A549 treated with CORT108297 at 1 μM for 4 hours (cell line): ENCODE data around the gene MYL12B. TPM values are rescaled to one million over a fixed set of nuclear protein-coding genes. Genes with fewer than 3 reads are reported as not detected.

Source experiments
- total RNA-seq: library from RNA; stranded (reverse); fragments of 200-300 nt; extraction: Qiagen RNA extraction; gene quantifications from 5 replicates; pipeline ENCODE4 v1.2.3, GENCODE V29; 2022

The MYL12B gene
- total RNA-seq: 388 to 409 TPM (median 396 TPM) in 5 replicates

DNA sequence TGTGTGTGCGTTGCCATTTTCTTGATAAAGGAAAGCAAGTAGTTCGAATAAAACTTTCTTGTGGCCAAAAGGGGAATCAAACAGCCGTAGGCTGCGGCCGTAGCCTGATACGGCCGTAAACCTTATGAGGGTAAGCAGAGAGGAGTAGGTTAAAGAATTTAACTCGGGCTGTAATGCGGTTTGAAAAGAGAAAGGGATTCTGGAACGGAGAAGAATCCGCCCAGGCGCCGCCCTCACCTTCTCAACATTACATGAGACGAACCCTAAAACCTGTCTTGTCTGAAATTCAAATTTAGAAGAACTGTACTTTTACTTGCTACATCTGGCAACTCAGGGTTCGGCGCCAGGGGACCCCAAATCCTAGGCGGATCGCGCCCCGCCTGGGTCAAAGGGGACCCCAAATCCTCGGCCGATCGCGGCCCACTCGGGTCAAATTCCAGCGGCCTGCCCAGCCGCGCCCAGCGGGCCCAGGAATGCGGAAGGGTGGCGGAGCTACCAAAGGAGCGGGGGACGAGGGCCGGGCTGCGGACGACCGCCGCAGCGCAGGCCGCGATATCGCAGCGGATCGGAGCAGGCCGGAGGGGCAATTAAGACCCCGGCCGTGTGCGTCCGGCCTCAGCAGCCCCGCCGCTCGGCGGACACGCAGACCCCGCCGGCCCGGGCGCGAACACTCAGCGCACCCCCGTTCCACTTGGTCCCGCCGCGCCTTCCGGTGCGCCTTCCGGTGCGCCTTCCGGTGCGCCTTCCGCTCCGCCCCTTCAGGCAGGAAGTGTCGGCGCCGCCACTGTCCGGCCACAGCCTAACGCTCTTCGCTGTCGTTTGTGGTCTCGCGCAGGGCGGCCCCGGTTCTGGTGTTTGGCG, at the start of gene MYL12B:
TSS of gene MYL12B (plus strand) at position 761 of the 861 bp plus-strand sequence. CDS start 10,766 bp downstream, outside the sequence.

DNA sequence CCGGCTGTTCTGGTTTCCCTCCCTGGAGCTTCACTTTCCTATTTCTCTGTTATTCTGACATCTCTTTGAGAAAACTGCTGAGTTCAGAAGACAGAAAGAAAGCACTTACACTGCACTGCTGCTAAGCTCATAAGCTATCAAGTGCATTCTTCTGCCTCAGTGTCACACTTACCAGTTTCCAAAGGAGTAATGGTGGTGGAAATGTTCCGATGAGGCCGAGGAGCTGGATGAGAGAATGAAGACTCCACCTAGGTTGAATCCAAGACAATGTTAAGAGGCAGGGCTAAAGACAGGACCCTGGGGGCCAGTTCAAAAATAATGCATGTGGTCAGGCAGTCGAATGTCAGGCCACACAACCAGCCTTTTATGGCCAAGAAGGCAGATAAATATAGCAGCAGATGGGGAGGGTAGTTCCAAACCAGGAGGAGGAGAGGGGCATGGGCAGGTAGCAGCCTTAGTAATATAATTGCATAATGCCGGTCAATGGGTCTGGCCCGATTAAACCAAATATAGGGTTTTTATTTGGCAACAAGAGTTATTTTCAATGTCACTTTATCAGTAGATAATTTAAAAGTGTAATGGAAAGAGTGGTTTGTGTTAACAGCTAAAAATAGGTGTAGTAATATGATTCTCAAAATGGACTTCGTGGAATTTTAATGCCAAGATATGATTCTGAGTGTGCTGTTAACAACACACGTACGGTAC, 42.1 kb upstream of the MYL12B start, which contains the start of gene MYOM1:
TSS of gene MYOM1 (minus strand) at position 338 of the 705 bp plus-strand sequence. CDS start 4,745 bp downstream, outside the sequence.

DNA sequence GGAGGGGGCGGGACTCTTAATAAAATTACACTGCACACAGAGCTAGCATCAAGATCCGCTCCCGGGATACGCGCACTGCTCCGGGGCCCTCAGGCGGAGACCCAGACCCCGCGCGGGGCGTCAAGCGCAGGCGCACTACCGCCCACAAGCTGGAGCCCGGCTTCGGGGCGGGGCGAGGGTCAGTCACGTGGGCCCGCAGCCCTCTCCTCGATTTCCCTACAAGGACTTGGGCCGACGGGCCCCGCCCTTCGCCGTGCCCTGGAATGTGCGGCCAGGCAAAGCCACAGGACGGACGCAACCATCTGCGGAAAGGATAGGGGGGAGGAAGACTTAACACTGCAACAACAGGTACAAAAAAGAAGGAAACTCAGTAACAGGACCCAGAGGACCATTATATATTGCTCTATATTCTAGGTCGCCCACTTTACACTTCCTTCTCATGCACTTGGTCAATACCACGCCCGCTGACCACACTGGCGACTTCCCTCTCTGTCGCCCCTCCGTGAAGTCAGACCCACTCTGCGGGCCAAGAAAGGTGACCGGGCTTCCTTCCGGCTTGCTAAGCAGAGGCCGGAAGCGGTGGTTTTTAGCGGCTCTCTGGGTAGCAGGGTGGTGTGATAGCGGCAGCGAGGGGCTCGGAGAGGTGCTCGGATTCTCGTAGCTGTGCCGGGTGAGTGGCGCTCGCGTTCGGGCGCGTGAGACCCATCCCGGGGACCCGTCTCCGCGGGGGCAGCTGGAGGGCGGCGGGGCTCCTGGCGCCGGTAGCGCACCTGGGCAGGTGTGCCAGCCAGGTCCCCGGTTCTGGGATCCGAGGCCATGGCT, 14.5 kb upstream of the MYL12B start, which contains the start of gene MYL12A:
TSS of gene MYL12A (plus strand) at position 562 of the 822 bp plus-strand sequence. CDS start 5,447 bp downstream, outside the sequence.

Other genes with a start within 250 kb of the MYL12B start
- 14.7 to 19.1 TPM (median 16.8 TPM) in 5 replicates for gene LPIN2, start 249.0 kb upstream of the MYL12B start, total RNA-seq
- gene MYOM1, start 42.2 kb upstream of the MYL12B start, total RNA-seq: 0.05 to 0.29 TPM (median 0.12 TPM) in 5 replicates
- gene MYL12A, start 14.3 kb upstream of the MYL12B start, total RNA-seq: 276 to 338 TPM (median 313 TPM) in 5 replicates
- 106 to 166 TPM (median 153 TPM) in 5 replicates for gene TGIF1, start 188.0 kb downstream of the MYL12B start, total RNA-seq